Ishikawa (cell line): ENCODE data around the gene ZMYND8.

Experiments used
- CEBPB ChIP-seq: IDR thresholded peaks from 2 replicates; pipeline ENCODE4 v1.6.1; 2012
- CREB1 ChIP-seq: IDR thresholded peaks from 2 replicates; pipeline ENCODE4 v1.6.1; 2012; ENCODE audit warnings: low read depth
- EGR1 ChIP-seq: IDR thresholded peaks from 2 replicates; pipeline ENCODE4 v1.6.1; 2012
- EP300 ChIP-seq: IDR thresholded peaks from 2 replicates; pipeline ENCODE4 v1.6.1; 2012; ENCODE audit warnings: borderline replicate concordance
- FOXM1 ChIP-seq: IDR thresholded peaks from 2 replicates; pipeline ENCODE4 v1.6.1; 2012; ENCODE audit warnings: low read depth, borderline replicate concordance
- NFIC ChIP-seq: IDR thresholded peaks from 2 replicates; pipeline ENCODE4 v1.6.1; 2012
- RAD21 ChIP-seq: IDR thresholded peaks from 2 replicates; pipeline ENCODE4 v1.6.1; 2012; ENCODE audit warnings: low read depth
- REST ChIP-seq: IDR thresholded peaks from 2 replicates; pipeline ENCODE4 v1.6.1; 2012; ENCODE audit warnings: low read depth, mild to moderate bottlenecking
- TAF1 ChIP-seq: IDR thresholded peaks from 2 replicates; pipeline ENCODE4 v1.6.1; 2012; ENCODE audit warnings: low read depth, mild to moderate bottlenecking
- TCF12 ChIP-seq: IDR thresholded peaks from 2 replicates; pipeline ENCODE4 v1.6.1; 2012; ENCODE audit warnings: low read depth
- TEAD4 ChIP-seq: IDR thresholded peaks from 2 replicates; pipeline ENCODE4 v1.6.1; 2012
- YY1 ChIP-seq: IDR thresholded peaks from 2 replicates; pipeline ENCODE4 v1.6.1; 2012; ENCODE audit warnings: low read depth
- ZBTB7A ChIP-seq: IDR thresholded peaks from 2 replicates; pipeline ENCODE4 v1.6.1; 2012; ENCODE audit warnings: low read depth
- TF ChIP-seq, protein P1 (sequence below): IDR thresholded peaks from 2 replicates; pipeline ENCODE4 v1.6.1; 2012
- TF ChIP-seq, protein P2 (sequence below): IDR thresholded peaks from 2 replicates; pipeline ENCODE4 v1.6.1; 2012

The ZMYND8 gene

GRCh38 chr20:47356526-47357295 is at the start of gene ZMYND8:
Gene ZMYND8 (minus strand): TSS chr20:47356699. CDS start chr20:47356670, 29 bp downstream.
- TF ChIP-seq EP300, result no peak
- TF ChIP-seq ZBTB7A, result 0 out of 2 replicates have a peak, but pooled peaks have one; percentile 5
- no peak for TF ChIP-seq EGR1
- peak; percentile 25; the same call in 1 of the 2 replicates for TF ChIP-seq TAF1
- TF ChIP-seq, protein P1, sequence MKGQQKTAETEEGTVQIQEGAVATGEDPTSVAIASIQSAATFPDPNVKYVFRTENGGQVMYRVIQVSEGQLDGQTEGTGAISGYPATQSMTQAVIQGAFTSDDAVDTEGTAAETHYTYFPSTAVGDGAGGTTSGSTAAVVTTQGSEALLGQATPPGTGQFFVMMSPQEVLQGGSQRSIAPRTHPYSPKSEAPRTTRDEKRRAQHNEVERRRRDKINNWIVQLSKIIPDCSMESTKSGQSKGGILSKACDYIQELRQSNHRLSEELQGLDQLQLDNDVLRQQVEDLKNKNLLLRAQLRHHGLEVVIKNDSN, result no peak
- no peak for TF ChIP-seq TCF12
- TF ChIP-seq REST, result no peak
- peak; percentile 69 for TF ChIP-seq YY1
- no peak; the same call in 1 of the 2 replicates for TF ChIP-seq NFIC
- no peak for TF ChIP-seq RAD21
- TF ChIP-seq, protein P2, sequence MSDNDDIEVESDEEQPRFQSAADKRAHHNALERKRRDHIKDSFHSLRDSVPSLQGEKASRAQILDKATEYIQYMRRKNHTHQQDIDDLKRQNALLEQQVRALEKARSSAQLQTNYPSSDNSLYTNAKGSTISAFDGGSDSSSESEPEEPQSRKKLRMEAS, result no peak
- no peak for TF ChIP-seq CREB1
- no peak for TF ChIP-seq FOXM1

DNA sequence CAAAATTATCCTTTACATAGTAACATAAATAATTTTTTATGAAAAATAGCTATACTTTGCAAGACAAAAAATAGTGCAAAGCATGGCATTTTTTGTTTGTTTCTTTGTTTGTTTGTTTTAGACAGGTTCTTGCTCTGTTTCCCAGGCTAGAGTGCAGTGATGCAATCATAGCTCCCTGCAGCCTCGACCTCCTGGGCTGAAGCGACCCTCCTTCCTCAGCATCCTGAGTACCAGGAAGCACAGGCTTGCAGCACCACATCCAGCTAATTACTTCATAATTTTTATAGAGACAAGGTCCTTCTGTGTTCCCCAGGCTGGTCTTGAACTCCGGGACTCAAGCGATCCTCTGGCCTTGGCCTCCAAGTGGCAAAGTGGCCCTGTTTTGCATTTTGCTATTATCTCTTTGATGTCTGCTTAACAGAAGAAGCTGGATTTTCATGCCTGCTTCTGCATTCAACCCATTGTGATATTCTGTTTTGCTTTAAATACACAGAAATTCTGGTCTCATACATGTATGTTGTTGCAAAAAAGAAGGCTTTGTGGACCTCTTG is 49.4 kb upstream of the ZMYND8 start:
- TF ChIP-seq TEAD4 (no peak), EGR1 (no peak), EP300 (no peak), CREB1 (no peak), REST (no peak), RAD21 (no peak), CEBPB (0 out of 2 replicates have a peak, but pooled peaks have one; percentile 37)

GRCh38 chr20:47400685-47401084 is 44.2 kb upstream of the ZMYND8 start:
- TF ChIP-seq, protein P1, result peak; percentile 93
- TF ChIP-seq, protein P2, result no peak

DNA sequence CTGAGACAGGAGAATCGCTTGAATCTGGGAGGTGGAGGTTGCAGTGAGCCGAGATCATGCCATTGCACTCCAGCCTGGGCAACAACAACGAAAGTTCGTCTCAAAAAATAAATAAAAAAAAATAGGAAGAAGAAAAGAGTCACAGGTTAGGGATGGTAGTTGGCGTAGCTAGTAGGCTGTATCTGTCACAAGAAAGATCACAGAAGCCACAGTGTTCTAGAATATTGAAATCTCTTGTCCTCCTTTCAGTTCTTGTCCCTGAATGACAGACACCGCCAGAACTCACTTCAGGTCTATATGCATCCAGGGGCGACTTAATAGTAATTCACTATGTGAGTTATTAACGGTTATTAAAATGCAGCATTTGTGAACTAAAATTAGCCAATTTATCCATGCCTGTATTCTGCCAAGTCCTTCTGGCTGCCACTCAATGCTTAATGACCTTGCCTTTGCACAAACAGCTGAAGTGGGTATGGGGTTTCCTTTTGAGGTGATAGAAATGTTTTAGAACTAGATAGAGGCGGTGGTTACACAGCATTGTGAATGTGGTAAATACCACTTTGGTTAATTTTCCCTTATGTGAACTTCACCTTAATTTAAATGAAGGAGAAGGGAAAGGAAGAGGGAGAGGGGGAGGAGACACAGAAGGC is 41.3 kb upstream of the ZMYND8 start:
- TF ChIP-seq CEBPB (no peak), TEAD4 (no peak)

DNA sequence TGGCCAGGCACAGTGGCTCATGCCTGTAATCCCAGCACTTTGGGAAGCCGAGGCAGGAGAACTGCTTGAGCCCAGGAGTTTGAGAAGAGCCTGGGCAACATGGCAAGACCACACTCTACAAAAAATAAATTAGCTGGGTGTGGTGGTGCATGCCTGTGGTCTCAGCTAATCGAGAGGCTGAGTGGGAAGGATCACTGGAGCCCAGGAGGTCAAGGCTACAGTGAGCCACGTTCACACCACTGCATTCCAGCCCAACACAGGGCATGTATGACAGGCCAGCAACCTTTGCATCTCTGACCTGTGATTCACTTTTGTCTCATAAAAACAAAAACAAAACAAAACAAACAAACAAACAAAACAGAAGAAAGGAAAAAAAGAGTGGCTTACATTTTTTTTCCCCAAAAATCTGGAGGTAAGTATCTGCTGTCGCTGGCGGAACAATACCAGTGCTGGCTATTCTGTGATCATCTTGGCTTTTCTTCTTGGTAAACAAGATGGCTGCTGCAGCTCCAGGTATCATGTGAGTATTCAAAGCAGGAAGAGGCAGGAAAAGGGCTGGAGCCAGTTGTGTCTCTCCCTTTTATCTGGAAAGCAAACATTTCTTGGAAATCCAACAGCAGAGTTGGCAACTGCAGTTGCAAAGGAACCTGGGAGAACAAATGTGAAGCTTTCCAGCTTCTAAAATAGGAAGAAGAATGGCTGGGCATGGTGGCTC is 40.4 kb upstream of the ZMYND8 start:
- TF ChIP-seq EGR1, result no peak
- TF ChIP-seq TAF1, result no peak
- TF ChIP-seq FOXM1, result no peak
- no peak for TF ChIP-seq YY1
- TF ChIP-seq, protein P1, result no peak
- no peak for TF ChIP-seq ZBTB7A
- no peak for TF ChIP-seq EP300
- no peak for TF ChIP-seq NFIC
- TF ChIP-seq CEBPB, result no peak
- TF ChIP-seq, protein P2, result no peak
